Keratinocyte (primary cell): ENCODE data around the gene NLGN1. TPM values are rescaled to one million over a fixed set of nuclear protein-coding genes. Genes with fewer than 3 reads are reported as not detected.

Experiments
- DNase-seq: peaks from one replicate; pipeline ENCODE4 v3.0.0-alpha.2; 2011; ENCODE audit warnings: low read depth, missing footprints, low spot score
- FAIRE-seq: peaks from 2 replicates; lab custom pipeline; 2011; peaks lifted over from hg19 to GRCh38; lab: Jason Lieb, UNC
- H2AFZ ChIP-seq: 2 replicates; pipeline ENCODE4 v1.6.0; 2012; ENCODE audit warnings: low read length, control low read depth, inconsistent platforms; ENCODE audit not compliant: control insufficient read depth
- H3K27ac ChIP-seq: 2 replicates; pipeline ENCODE4 v1.5.1; 2011; ENCODE audit warnings: low read length; ENCODE audit not compliant: control insufficient read depth, insufficient read depth
- H3K27me3 ChIP-seq: 3 replicates; pipeline ENCODE4 v1.6.0; 2011; ENCODE audit warnings: low read length; ENCODE audit not compliant: control insufficient read depth, insufficient read depth; ENCODE audit errors: extremely low read depth
- H3K36me3 ChIP-seq, 2 experiments: 2 replicates in 1 of 2; 3 replicates in 1 of 2; pipeline ENCODE4 v1.5.1; 2011; ENCODE audit warnings: low read length in 2 of 2, mild to moderate bottlenecking in 1 of 2; ENCODE audit not compliant: control insufficient read depth in 2 of 2, insufficient read depth in 2 of 2; ENCODE audit errors: extremely low read depth in 1 of 2
- H3K4me1 ChIP-seq: 3 replicates; pipeline ENCODE4 v1.5.1; 2011; ENCODE audit warnings: low read length; ENCODE audit not compliant: control insufficient read depth, insufficient read depth; ENCODE audit errors: extremely low read depth
- H3K4me2 ChIP-seq: 3 replicates; pipeline ENCODE4 v1.6.0; 2011; ENCODE audit warnings: low read depth, low read length; ENCODE audit not compliant: control insufficient read depth, insufficient read depth; ENCODE audit errors: extremely low read depth
- H3K4me3 ChIP-seq, 3 experiments: fragments of 200-600 bp in 1 of 3; sonication (generic) in 1 of 3; 2 replicates in 2 of 3; 3 replicates in 1 of 3; pipeline ENCODE4 v1.5.1; 2011 to 2016; ENCODE audit warnings: low read length in 3 of 3, mild to moderate bottlenecking in 3 of 3, control low read depth in 2 of 3, inconsistent platforms in 1 of 3, low read depth in 1 of 3, mixed read lengths in 1 of 3, mixed run types in 1 of 3, moderate library complexity in 1 of 3; ENCODE audit not compliant: control insufficient read depth in 2 of 3, insufficient read depth in 2 of 3; ENCODE audit errors: extremely low read depth in 1 of 3
- H3K79me2 ChIP-seq: 2 replicates; pipeline ENCODE4 v1.6.0; 2012; ENCODE audit warnings: low read length; ENCODE audit not compliant: control insufficient read depth, insufficient read depth
- H3K9ac ChIP-seq: 3 replicates; pipeline ENCODE4 v1.6.0; 2011; ENCODE audit warnings: low read length; ENCODE audit not compliant: control insufficient read depth, insufficient read depth; ENCODE audit errors: extremely low read depth
- H3K9me1 ChIP-seq: 3 replicates; pipeline ENCODE4 v1.6.0; 2011; ENCODE audit warnings: low read length; ENCODE audit not compliant: control insufficient read depth, insufficient read depth; ENCODE audit errors: extremely low read depth
- H3K9me3 ChIP-seq: 2 replicates; pipeline ENCODE4 v1.5.1; 2012; ENCODE audit warnings: low read depth, low read length; ENCODE audit not compliant: control insufficient read depth
- H4K20me1 ChIP-seq: 3 replicates; pipeline ENCODE4 v1.6.0; 2011; ENCODE audit warnings: low read length; ENCODE audit not compliant: control insufficient read depth, insufficient read depth; ENCODE audit errors: extremely low read depth
- EZH2 ChIP-seq: IDR thresholded peaks from one replicate; pipeline ENCODE4 v1.6.1; 2012; ENCODE audit warnings: inconsistent platforms, mild to moderate bottlenecking, low read length, moderate library complexity
- dilution Hi-C: fragments of 300-500 bp; cut with MboI; formaldehyde crosslinking; loops from one replicate; pipeline ENCODE4 v1.7.0; 2020; ENCODE audit warnings: low sequenced_read_pairs; ENCODE audit not compliant: extremely low pct_ligation_motif_present
- polyA plus RNA-seq, 5 experiments: library from polyadenylated mRNA; depleted of rRNA in 3 of 5; stranded (reverse) in 3 of 5; stranded (forward) in 1 of 5; unstranded in 1 of 5; fragments of >200 nt; gene quantifications; 1 replicate in 1 of 5; 2 replicates in 3 of 5; 3 replicates in 1 of 5; pipeline versions ENCODE4 v1.2.1 to v1.2.3, GENCODE V29; 2011 to 2012; ENCODE audit warnings: missing spikeins in 2 of 5, low read depth in 1 of 5, low replicate concordance in 1 of 5
- TF ChIP-seq, protein P1 (sequence below), 3 experiments: IDR thresholded peaks in 1 of 3; conservative IDR thresholded peaks in 1 of 3; optimal IDR thresholded peaks in 1 of 3; 2 replicates in 2 of 3; 3 replicates in 1 of 3; pipeline versions ENCODE3 to v1.5.1; 2011; ENCODE audit warnings: low read length in 3 of 3, mild to moderate bottlenecking in 3 of 3, moderate library complexity in 2 of 3, control low read depth in 1 of 3, inconsistent platforms in 1 of 3; ENCODE audit not compliant: insufficient read depth in 2 of 3; ENCODE audit errors: extremely low read depth in 1 of 3

NLGN1 gene
- polyA plus RNA-seq, 1 donor (not counting 4 experiments of a cell fraction or from before 2014, with no cell fraction given), result not detected

DNA sequence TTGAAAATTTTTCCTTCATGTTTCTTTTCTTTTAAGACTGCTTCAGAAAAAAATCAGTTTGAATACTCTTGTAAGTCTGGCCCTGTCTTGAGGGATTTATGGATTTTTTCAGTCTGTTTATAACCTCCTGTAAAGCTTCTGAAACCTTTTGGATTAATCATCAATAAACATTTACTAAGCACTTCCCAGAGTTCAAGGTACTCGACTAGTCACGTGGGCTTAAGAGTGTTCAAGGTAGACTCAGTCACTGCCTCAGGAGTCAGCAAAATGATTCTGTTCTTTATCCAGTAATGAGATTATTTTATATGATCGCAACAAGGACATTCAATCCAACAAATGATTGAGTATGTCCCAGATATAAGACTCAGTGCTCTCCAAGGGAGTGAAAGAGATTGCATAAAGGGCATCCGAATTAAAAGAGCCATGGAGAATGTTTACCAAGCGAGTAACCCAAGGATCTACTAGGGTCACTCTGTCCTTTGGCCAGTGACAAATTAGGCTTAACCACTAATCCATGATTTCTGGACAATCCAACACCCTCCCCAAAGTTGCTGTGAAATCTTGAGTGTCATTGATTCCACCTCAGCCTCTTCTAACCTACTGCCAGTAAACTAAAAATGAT is 735.0 kb downstream of the NLGN1 start:
- no peak for DNase-seq
- Histone ChIP-seq H3K4me1 (no peaks in the 10 kb centered on the region), H3K9me3 (no peaks in the 10 kb centered on the region), H3K9ac (no peak overlapping the region), H2AFZ (no peak overlapping the region), H3K27ac (no peak overlapping the region), H3K9me1 (no peaks in the 10 kb centered on the region), H4K20me1 (no peaks in the 10 kb centered on the region), H3K36me3 (no peaks in the 10 kb centered on the region), H3K79me2 (no peaks in the 10 kb centered on the region), H3K4me2 (no peak overlapping the region), H3K27me3 (no peaks in the 10 kb centered on the region), H3K4me3 (no peak overlapping the region)
- TF ChIP-seq EZH2, result no peak
- TF ChIP-seq, protein P1, sequence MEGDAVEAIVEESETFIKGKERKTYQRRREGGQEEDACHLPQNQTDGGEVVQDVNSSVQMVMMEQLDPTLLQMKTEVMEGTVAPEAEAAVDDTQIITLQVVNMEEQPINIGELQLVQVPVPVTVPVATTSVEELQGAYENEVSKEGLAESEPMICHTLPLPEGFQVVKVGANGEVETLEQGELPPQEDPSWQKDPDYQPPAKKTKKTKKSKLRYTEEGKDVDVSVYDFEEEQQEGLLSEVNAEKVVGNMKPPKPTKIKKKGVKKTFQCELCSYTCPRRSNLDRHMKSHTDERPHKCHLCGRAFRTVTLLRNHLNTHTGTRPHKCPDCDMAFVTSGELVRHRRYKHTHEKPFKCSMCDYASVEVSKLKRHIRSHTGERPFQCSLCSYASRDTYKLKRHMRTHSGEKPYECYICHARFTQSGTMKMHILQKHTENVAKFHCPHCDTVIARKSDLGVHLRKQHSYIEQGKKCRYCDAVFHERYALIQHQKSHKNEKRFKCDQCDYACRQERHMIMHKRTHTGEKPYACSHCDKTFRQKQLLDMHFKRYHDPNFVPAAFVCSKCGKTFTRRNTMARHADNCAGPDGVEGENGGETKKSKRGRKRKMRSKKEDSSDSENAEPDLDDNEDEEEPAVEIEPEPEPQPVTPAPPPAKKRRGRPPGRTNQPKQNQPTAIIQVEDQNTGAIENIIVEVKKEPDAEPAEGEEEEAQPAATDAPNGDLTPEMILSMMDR (optimal IDR thresholded peaks at IDR 0.05 in 1 of 3, IDR thresholded peaks at IDR 0.05 in 1 of 3, conservative IDR thresholded peaks at IDR 0.05 in 1 of 3; ENCODE audit: extremely low read depth in 1 of 3, insufficient read depth in 2 of 3, low read length in 3 of 3), result no peak
- no peak for FAIRE-seq
- dilution Hi-C loops, result no loop called here

GRCh38 chr3:174146008-174146407 is 748.5 kb downstream of the NLGN1 start:
- Histone ChIP-seq H3K4me2 (no peak overlapping the region), H4K20me1 (no peaks in the 10 kb centered on the region), H3K36me3 (no peaks in the 10 kb centered on the region), H3K27ac (no peak overlapping the region), H3K9ac (no peak overlapping the region), H3K79me2 (no peaks in the 10 kb centered on the region), H3K9me1 (no peaks in the 10 kb centered on the region), H3K4me3 (no peak overlapping the region), H3K4me1 (no peaks in the 10 kb centered on the region), H2AFZ (no peak overlapping the region), H3K9me3 (no peaks in the 10 kb centered on the region), H3K27me3 (no peaks in the 10 kb centered on the region)
- dilution Hi-C loops, result no loop called here
- TF ChIP-seq, protein P1 (optimal IDR thresholded peaks at IDR 0.05 in 1 of 3, IDR thresholded peaks at IDR 0.05 in 1 of 3, conservative IDR thresholded peaks at IDR 0.05 in 1 of 3; ENCODE audit: extremely low read depth in 1 of 3, insufficient read depth in 2 of 3, low read length in 3 of 3), result no peak
- no peak for TF ChIP-seq EZH2
- DNase-seq (no peak), FAIRE-seq (no peak)
